KMS-11 (cell line): ENCODE data around the gene STK36.
A peak's percentile ranks its signal among the peaks of the same experiment; 100 is the strongest.

Experiments used
- H2AFZ ChIP-seq: fragments of 200-600 bp; sonication (generic); 2 replicates; pipeline ENCODE4 v1.6.1; 2016; ENCODE audit warnings: antibody characterized with exemption, mixed run types, low read depth
- H3K27ac ChIP-seq: fragments of 200-600 bp; sonication (generic); 2 replicates; pipeline ENCODE4 v1.6.1; 2016; ENCODE audit warnings: mild to moderate bottlenecking, mixed run types
- H3K27me3 ChIP-seq: fragments of 200-600 bp; sonication (generic); 2 replicates; pipeline ENCODE4 v1.6.1; 2017; ENCODE audit warnings: mild to moderate bottlenecking, low read depth, mixed run types, moderate library complexity; ENCODE audit not compliant: insufficient read depth
- H3K36me3 ChIP-seq: fragments of 200-600 bp; sonication (generic); 2 replicates; pipeline ENCODE4 v1.6.1; 2017; ENCODE audit warnings: mild to moderate bottlenecking, mixed run types; ENCODE audit not compliant: insufficient read depth
- H3K4me1 ChIP-seq: fragments of 200-600 bp; sonication (generic); 2 replicates; pipeline ENCODE4 v1.6.1; 2016; ENCODE audit warnings: mild to moderate bottlenecking, low read depth, mixed run types; ENCODE audit not compliant: poor library complexity, severe bottlenecking
- H3K4me2 ChIP-seq: fragments of 200-600 bp; sonication (generic); 2 replicates; pipeline ENCODE4 v1.7.0; 2016; ENCODE audit warnings: mild to moderate bottlenecking, mixed run types
- H3K4me3 ChIP-seq: fragments of 200-600 bp; sonication (generic); IDR thresholded peaks from 2 replicates; pipeline ENCODE4 v1.6.1; 2017; ENCODE audit warnings: low read depth, low read length, mixed read lengths; ENCODE audit not compliant: insufficient read depth
- H3K79me2 ChIP-seq: fragments of 200-600 bp; sonication (generic); 2 replicates; pipeline ENCODE4 v1.6.1; 2016; ENCODE audit warnings: low read depth, mixed run types; ENCODE audit not compliant: insufficient read depth
- H3K9ac ChIP-seq: fragments of 200-600 bp; sonication (generic); 2 replicates; pipeline ENCODE4 v1.6.1; 2016; ENCODE audit warnings: mild to moderate bottlenecking, mixed run types
- H4K20me1 ChIP-seq: fragments of 200-600 bp; sonication (generic); 2 replicates; pipeline ENCODE4 v1.6.1; 2016; ENCODE audit warnings: mild to moderate bottlenecking, mixed run types; ENCODE audit not compliant: insufficient read depth
- TF ChIP-seq, protein P1 (sequence below): fragments of 200-600 bp; sonication (generic); conservative IDR thresholded peaks from 2 replicates; pipeline ENCODE4 v1.6.1; 2017; ENCODE audit warnings: low read depth, mild to moderate bottlenecking, antibody characterized with exemption, low read length, moderate library complexity, mixed read lengths

The STK36 gene

GRCh38 chr2:218644721-218645120 lies 27.2 kb upstream of the STK36 start:
- H3K79me2 ChIP-seq = no peaks in the 10 kb centered on the region
- H3K4me1 ChIP-seq = peaks cover 6% of the 10 kb centered on the region
- no peaks in the 10 kb centered on the region for H3K27me3 ChIP-seq
- TF ChIP-seq, protein P1, sequence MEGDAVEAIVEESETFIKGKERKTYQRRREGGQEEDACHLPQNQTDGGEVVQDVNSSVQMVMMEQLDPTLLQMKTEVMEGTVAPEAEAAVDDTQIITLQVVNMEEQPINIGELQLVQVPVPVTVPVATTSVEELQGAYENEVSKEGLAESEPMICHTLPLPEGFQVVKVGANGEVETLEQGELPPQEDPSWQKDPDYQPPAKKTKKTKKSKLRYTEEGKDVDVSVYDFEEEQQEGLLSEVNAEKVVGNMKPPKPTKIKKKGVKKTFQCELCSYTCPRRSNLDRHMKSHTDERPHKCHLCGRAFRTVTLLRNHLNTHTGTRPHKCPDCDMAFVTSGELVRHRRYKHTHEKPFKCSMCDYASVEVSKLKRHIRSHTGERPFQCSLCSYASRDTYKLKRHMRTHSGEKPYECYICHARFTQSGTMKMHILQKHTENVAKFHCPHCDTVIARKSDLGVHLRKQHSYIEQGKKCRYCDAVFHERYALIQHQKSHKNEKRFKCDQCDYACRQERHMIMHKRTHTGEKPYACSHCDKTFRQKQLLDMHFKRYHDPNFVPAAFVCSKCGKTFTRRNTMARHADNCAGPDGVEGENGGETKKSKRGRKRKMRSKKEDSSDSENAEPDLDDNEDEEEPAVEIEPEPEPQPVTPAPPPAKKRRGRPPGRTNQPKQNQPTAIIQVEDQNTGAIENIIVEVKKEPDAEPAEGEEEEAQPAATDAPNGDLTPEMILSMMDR = no peak
- no peak overlapping the region for H2AFZ ChIP-seq
- H3K27ac ChIP-seq = no peak overlapping the region
- no peak overlapping the region for H3K4me3 ChIP-seq
- no peaks in the 10 kb centered on the region for H4K20me1 ChIP-seq
- no peak overlapping the region for H3K4me2 ChIP-seq
- H3K9ac ChIP-seq = no peak overlapping the region
- peaks cover 12% of the 10 kb centered on the region; the same call in 1 of the 2 replicates for H3K36me3 ChIP-seq

- H3K27ac ChIP-seq = no peak overlapping the region
- no peak overlapping the region for H2AFZ ChIP-seq
- H3K4me3 ChIP-seq = no peak overlapping the region
- H3K4me2 ChIP-seq = no peak overlapping the region
- H3K36me3 ChIP-seq = peaks cover 12% of the 10 kb centered on the region; the same call in 1 of the 2 replicates
- H3K9ac ChIP-seq = no peak overlapping the region
- peaks cover 6% of the 10 kb centered on the region for H3K4me1 ChIP-seq
- TF ChIP-seq, protein P1 = no peak
- H3K27me3 ChIP-seq = no peaks in the 10 kb centered on the region
- H4K20me1 ChIP-seq = no peaks in the 10 kb centered on the region
- no peaks in the 10 kb centered on the region for H3K79me2 ChIP-seq
Observed at GRCh38 chr2:218645126-218645525, 26.8 kb upstream of the STK36 start.

DNA sequence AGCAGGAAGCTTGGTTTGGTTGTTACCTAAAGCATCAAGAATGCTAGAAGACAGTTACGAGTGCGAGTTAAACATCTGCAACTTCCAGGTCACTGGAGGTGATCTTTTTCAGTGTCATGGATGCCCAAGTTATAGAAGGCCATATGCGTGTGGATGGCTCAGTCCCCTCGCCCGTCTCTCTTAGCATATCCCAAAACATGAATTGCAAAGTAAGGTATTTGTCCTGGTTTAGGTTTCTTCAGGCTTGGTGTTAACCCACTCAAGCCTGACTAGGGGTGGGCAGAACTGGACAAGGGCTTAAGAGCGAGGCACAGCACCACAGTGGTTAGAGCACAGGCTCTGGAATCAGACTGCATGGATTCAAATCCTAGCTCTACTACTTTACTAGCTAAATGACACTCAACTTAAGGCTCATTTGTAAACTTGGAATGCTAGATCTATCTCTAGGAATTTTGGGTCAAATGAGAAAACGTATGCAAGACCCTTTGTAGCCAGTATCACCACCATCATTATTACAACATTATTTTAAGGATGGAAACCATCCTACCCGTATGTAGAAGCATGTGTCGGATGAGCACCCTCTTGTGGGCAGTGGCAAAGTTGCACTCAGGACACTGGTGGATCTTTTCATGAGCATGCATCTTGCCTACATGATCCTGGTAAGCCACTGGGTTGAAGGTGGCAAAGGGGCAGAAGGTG lies 23.6 kb upstream of the STK36 start:
- Histone ChIP-seq H2AFZ (no peak overlapping the region), H3K27me3 (no peaks in the 10 kb centered on the region), H3K79me2 (no peaks in the 10 kb centered on the region), H3K4me2 (no peak overlapping the region), H4K20me1 (no peaks in the 10 kb centered on the region), H3K4me3 (no peak overlapping the region), H3K4me1 (peaks cover 6% of the 10 kb centered on the region), H3K9ac (no peak overlapping the region), H3K36me3 (peaks cover 11% of the 10 kb centered on the region; the same call in 1 of the 2 replicates), H3K27ac (no peak overlapping the region)
- TF ChIP-seq, protein P1 = peak; percentile 87

DNA sequence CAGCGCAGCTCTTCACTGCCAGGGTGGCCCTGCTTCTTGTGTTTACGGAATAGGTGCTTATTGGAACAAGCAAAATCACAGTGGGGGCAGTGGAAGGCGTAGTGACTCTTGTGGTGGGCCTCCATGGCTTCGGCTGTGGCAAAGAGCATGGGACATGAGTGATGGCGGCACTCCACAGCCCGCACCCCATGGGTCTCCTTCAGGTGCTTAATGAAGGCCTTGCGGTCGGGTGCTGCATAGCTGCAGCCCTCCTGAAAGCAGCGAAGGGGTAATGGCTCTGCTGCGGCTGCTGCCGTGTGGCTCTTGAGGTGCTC lies 23.1 kb upstream of the STK36 start:
- H3K4me2 ChIP-seq = no peak overlapping the region
- TF ChIP-seq, protein P1 = peak; percentile 32; the same call in 1 of the 2 replicates
- H3K36me3 ChIP-seq = peaks cover 11% of the 10 kb centered on the region; the same call in 1 of the 2 replicates
- H3K27me3 ChIP-seq = no peaks in the 10 kb centered on the region
- peaks cover 6% of the 10 kb centered on the region for H3K4me1 ChIP-seq
- no peak overlapping the region for H3K9ac ChIP-seq
- H2AFZ ChIP-seq = no peak overlapping the region
- no peak overlapping the region for H3K27ac ChIP-seq
- no peak overlapping the region for H3K4me3 ChIP-seq
- no peaks in the 10 kb centered on the region for H4K20me1 ChIP-seq
- no peaks in the 10 kb centered on the region; the same call in 1 of the 2 replicates for H3K79me2 ChIP-seq
